Measurements from ENCODE around the gene PRM2.

The PRM2 gene

DNA sequence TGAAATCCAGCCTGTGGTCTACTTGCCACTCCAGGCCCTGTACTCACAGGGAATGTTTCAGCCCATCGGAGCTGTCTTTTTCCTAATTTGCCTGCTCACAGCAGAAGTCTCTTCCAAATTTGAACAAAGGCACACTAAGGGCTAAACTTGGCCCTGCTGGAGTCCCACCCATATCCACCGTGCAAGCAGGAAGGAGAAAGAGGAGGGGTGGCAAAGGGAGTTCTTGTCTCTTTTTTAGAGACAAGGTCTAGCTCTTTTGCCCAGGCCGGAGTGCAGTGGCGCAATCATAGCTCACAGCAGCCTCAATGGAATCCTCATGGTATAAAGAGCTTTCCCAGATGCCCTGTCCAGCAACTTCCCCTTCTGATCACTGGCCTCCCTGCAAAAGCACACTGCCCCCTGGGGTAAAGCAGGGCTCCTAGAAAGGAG lies 7.6 kb upstream of the PRM2 start:
- DNase-seq: no peak

- no peak for DNase-seq
Measured at GRCh38 chr16:11280616-11281522, 4.6 kb upstream of the PRM2 start, which contains the start of gene PRM1. PRM1 (minus strand) TSS chr16:11281330; CDS start chr16:11281238, 92 bp downstream.

GRCh38 chr16:11278681-11279628 lies 2.7 kb upstream of the PRM2 start:
- no peak for DNase-seq

- no peak for DNase-seq
Measured at GRCh38 chr16:11277607-11278337, 1.5 kb upstream of the PRM2 start.

DNA sequence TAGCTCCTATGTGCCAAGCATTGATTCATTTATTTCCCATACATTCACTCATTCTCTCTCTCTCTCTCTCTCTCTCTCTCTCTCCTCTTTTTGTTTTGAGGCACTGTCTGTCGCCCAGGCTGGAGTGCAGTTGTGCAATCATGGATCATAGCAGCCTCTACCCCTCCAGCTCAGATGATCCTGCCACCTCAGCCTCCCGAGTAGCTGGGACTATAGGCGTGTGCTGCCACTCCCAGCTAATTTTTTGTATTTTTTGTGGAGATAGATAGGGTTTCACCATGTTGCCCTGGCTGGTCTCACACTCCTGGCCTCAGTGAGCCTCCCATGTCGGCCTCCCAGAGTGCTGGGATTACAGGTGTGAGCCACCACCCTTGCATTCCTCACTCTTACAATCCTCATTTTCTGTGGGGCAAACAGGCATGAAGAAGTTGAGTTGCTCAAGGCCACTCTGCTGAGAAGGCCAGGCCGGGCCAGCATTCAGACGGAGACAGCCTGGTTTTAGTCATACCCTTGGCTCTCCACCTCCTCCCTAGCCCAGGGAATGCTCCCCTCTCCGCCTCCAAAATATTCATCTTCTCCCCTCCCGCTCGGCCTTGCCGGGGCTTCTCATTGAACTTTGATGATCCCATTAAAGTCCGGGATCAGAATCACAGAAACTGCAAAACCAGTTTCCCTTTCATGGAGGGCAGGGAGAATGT lies 765 bp upstream of the PRM2 start:
- no peak for DNase-seq

- no peak for DNase-seq
Measured at GRCh38 chr16:11274964-11275363, 1.3 kb downstream of the PRM2 start.

GRCh38 chr16:11273721-11274324 lies 2.5 kb downstream of the PRM2 start:
- DNase-seq: no peak

GRCh38 chr16:11272921-11273720 lies 3.2 kb downstream of the PRM2 start, which contains the start of gene PRM3:
PRM3 (minus strand) TSS chr16:11273629; CDS start chr16:11273595, 34 bp downstream.
- no peak for DNase-seq

DNA sequence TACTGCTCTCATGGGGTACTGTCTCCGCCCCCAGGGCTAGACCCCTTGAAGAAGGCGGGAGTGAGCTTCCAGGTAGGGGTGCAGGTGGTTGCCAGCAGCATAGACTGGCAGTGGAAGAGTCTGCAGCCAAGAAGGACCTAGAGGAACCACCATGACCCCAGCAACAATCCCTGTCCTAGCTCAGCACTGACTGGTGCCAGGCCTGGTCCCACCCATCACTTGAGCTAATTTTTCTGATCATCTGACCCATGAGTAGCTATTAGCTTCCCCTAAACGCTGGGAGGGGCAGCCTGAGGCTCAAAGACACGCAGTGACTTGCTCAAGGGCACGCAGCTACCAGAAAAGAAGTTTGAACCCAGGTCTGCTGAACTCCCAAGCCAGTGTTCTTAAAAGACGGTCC lies 3.8 kb downstream of the PRM2 start:
- no peak for DNase-seq

DNA sequence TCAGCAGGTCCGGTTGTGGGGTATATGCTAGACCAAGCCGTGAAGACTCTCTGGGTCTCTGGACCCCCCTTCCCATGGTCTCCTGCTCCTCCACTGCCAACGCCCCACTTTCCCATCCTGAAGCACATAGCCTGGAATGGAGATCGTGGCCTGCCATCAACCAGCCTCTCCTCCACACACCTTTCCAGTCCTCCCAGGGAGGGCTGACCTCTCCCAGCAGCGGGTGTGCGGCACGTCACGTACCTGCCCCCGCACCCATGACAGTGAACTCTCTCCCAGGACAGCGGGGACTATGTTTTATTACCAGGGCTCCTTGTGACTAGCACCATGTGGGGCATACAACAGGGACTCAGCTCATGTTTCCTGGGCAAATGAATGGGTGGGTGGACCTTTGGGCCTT lies 4.7 kb downstream of the PRM2 start:
- DNase-seq: no peak

DNA sequence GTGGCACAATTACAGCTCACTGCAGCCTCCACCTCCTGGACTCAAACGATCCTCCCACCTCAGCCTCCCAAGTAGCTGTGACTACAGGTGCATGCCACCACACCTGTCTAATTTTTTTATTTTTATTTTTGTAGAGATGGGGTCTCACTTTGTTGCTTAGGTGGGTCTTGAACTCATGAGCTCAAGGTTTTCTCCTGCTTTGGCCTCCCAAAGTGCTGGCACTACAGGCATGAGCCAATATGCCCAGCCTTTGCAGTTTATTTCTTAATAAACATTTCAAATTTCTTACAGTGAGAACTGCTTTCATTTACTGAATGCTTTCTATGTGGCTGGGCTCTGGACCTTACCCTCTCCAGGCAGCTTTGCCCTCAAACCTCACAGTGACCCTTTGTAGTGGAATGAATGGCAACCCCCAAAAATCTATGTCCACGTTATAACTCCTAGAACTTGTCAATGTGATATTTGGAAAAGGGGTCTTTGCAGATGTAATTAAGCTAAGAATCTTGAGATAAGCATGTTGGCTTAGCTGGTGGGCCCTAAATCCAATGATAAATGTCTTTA lies 5.6 kb downstream of the PRM2 start:
- no peak for DNase-seq

DNA sequence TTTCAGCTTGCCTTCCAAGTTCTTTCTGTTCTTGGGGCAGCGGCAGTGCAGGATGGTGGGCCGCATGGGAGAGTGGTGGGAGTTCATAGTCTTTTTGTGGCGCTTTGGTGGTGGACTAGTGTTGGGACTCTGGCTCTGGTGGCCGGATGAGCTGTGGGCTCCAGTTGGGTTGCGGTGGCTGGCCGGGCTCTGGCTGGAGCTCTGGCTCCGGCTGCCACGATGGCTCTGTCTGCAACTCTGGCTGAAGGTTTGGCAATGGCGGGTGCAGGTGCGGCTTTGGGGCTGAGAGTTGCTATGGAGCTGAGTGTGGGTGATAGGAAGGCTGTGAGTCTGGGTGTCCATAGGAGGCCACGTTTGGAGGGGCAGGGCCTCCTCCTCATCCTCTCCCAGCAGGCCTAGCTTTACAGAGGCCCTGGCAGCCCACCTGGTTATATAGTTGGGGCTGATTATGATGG lies 7.3 kb downstream of the PRM2 start, which contains the start of gene TNP2:
Gene TNP2, minus strand, starts transcription at position 405 of the 455 bp plus-strand sequence. Its CDS starts 63 bp downstream, at position 342.
- no peak for DNase-seq

- DNase-seq: no peak
Measured at GRCh38 chr16:11265124-11265523, 11.2 kb downstream of the PRM2 start.

GRCh38 chr16:11264155-11264832 lies 12.0 kb downstream of the PRM2 start:
- DNase-seq: no peak

DNA sequence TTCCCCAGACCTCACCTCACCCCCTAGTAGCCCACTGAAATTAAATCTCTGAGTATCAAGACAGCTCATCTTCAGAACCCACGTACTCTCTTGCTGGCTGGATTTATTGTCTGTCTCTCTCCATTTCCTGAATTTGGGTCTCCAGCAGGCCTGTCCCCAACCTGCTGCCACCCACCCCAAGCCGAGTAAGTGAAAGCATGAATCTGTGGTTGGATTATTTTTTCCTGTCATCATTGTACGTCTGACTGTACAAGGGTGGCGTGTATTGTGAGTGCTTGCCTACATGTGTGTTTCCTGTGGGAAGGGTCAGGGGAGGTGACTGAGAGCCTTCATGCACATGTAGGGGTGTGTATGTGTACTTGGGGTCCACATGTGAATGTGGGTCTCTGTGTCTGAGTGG lies 12.5 kb downstream of the PRM2 start:
- no peak for DNase-seq

DNA sequence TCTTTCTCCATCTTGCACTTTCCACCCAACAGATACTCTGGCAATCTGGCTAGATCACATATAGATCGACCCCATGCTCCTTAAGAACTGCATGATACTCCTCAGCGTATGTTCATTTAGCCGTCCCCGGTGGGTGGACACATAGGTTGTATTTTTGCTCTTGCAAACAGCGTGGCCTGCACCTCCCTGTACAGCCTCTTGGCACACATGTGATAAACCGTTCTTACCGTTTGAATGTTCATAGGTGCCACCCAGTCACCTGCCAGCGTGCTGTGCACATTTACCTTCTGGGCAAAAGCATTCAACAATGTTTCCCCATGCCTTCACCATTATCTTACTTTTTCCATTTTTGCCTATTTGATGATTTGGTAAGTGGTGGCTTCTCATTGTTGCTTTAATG lies 13.4 kb downstream of the PRM2 start:
- DNase-seq: no peak

GRCh38 chr16:11260596-11260966 lies 15.7 kb downstream of the PRM2 start:
- no peak for DNase-seq

- DNase-seq: no peak
Measured at GRCh38 chr16:11259655-11260595, 16.4 kb downstream of the PRM2 start.

All from GOT3 (cell line).